GM19463 (cell line): ENCODE data around the gene GINS2.

Experiments
- ATAC-seq: cut with Tn5 transposase; IDR thresholded peaks from one replicate; pipeline ENCODE4 v1.9.1; 2021; ENCODE audit warnings: mild to moderate bottlenecking, moderate library complexity; ENCODE audit not compliant: unreplicated experiment

Gene GINS2

GRCh38 chr16:85668676-85669424 is 19.9 kb downstream of the GINS2 start:
- no peak for ATAC-seq

GRCh38 chr16:85667841-85668413 is 20.8 kb downstream of the GINS2 start:
- no peak for ATAC-seq

GRCh38 chr16:85667261-85667660 is 21.5 kb downstream of the GINS2 start:
- no peak for ATAC-seq

GRCh38 chr16:85665929-85666328 is 22.8 kb downstream of the GINS2 start:
- no peak for ATAC-seq

GRCh38 chr16:85665373-85665740 is 23.4 kb downstream of the GINS2 start:
- no peak for ATAC-seq

GRCh38 chr16:85664580-85665372 is 24.0 kb downstream of the GINS2 start:
- ATAC-seq: no peak

GRCh38 chr16:85663891-85664321 is 24.8 kb downstream of the GINS2 start:
- no peak for ATAC-seq

- ATAC-seq: no peak
These were observed 25.6 kb downstream of the GINS2 start for GRCh38 chr16:85662976-85663830.

- ATAC-seq: no peak
These were observed 26.3 kb downstream of the GINS2 start for GRCh38 chr16:85662482-85662812.

GRCh38 chr16:85661740-85662481 is 26.8 kb downstream of the GINS2 start:
- no peak for ATAC-seq

- ATAC-seq: no peak
These were observed 27.7 kb downstream of the GINS2 start for GRCh38 chr16:85660843-85661739.

GRCh38 chr16:85659805-85660511 is 28.8 kb downstream of the GINS2 start:
- ATAC-seq: no peak

GRCh38 chr16:85659336-85659735 is 29.4 kb downstream of the GINS2 start:
- ATAC-seq: no peak

GRCh38 chr16:85658504-85659326 is 30.0 kb downstream of the GINS2 start:
- ATAC-seq: no peak

- ATAC-seq: no peak
These were observed 30.8 kb downstream of the GINS2 start for GRCh38 chr16:85657996-85658395.

- no peak for ATAC-seq
These were observed 31.5 kb downstream of the GINS2 start for GRCh38 chr16:85657267-85657650.

- ATAC-seq: no peak
These were observed 32.1 kb downstream of the GINS2 start for GRCh38 chr16:85656351-85657266.
